Activated CD8-positive, alpha-beta T cell treated with anti-CD3 and anti-CD28 coated beads, Interleukin-2, amount 10 ng/mL, durations not matched to agents 7 days and 5 days (primary cell): Measurements from ENCODE around the gene TASP1. TPM values are rescaled to one million over a fixed set of nuclear protein-coding genes. Genes with fewer than 3 reads are reported as not detected.
"Not testable (repeated sequence)": the region's sequence is repeated elsewhere in the genome, so short reads cannot be mapped to it uniquely, and the experiment has no call there.

Experiments used
- ATAC-seq: fragments of 150-1000 bp; cut with Tn5 transposase; one replicate; pipeline ENCODE4 v1.10.0; 2021; ENCODE audit warnings: moderate library complexity
- CTCF ChIA-PET: fragments of 350-600 bp; sonication (Branson Sonifier 250); formaldehyde crosslinking; loops from one replicate; lab custom pipeline; 2021; ENCODE audit warnings: antibody characterized with exemption; lab: Charles Lee
- POLR2A ChIA-PET: fragments of 350-600 bp; sonication (Branson Sonifier 250); formaldehyde crosslinking; loops from one replicate; lab custom pipeline; 2021; ENCODE audit warnings: antibody characterized with exemption; lab: Charles Lee
- DNase-seq: peaks from one replicate; pipeline ENCODE4 v3.0.0-alpha.2; 2020
- H3K27ac Mint-ChIP-seq: one replicate; pipeline ENCODE4 v1.8.0; 2021; ENCODE audit warnings: mild to moderate bottlenecking, mixed read lengths
- H3K27me3 Mint-ChIP-seq: one replicate; pipeline ENCODE4 v1.8.0; 2021; ENCODE audit warnings: low read depth, mixed read lengths
- H3K36me3 Mint-ChIP-seq: one replicate; pipeline ENCODE4 v1.8.0; 2021; ENCODE audit warnings: low read depth, mixed read lengths
- H3K4me1 Mint-ChIP-seq: one replicate; pipeline ENCODE4 v1.8.0; 2021; ENCODE audit warnings: low read depth, mixed read lengths
- H3K4me3 Mint-ChIP-seq: one replicate; pipeline ENCODE4 v1.8.0; 2021; ENCODE audit warnings: mild to moderate bottlenecking, mixed read lengths
- H3K9me3 Mint-ChIP-seq: one replicate; pipeline ENCODE4 v1.8.0; 2022; ENCODE audit warnings: mixed read lengths; ENCODE audit not compliant: insufficient read depth
- total RNA-seq, 2 experiments: library from RNA; stranded (reverse); gene quantifications; one replicate each; pipeline ENCODE4 v1.2.3, GENCODE V29; 2021

Gene TASP1
- total RNA-seq, 2 experiments from 2014 or later, result 9.6 to 11.8 TPM

GRCh38 chr20:13380497-13381229, 258.1 kb downstream of the TASP1 start:
- H3K4me3 Mint-ChIP-seq, H3K27me3 Mint-ChIP-seq, CTCF ChIA-PET, H3K9me3 Mint-ChIP-seq, H3K36me3 Mint-ChIP-seq, H3K27ac Mint-ChIP-seq, ATAC-seq, DNase-seq, H3K4me1 Mint-ChIP-seq: not testable (repeated sequence)
- POLR2A ChIA-PET, result interaction anchor here (0.7 kb wide), 1 partner anchor 189 kb away, joined by 3 read pairs; no protein-coding TSS in a partner anchor

- no peaks in the 10 kb centered on the region for H3K27me3 Mint-ChIP-seq
- DNase-seq (no peak), ATAC-seq (no peak)
- H3K4me1 Mint-ChIP-seq, result no peaks in the 10 kb centered on the region
- ChIA-PET POLR2A (no interaction called here), CTCF (no interaction called here)
- H3K27ac Mint-ChIP-seq, result no peak overlapping the region
- H3K36me3 Mint-ChIP-seq, result no peaks in the 10 kb centered on the region
- H3K9me3 Mint-ChIP-seq, result peaks cover 3% of the 10 kb centered on the region
- no peak overlapping the region for H3K4me3 Mint-ChIP-seq
Observed at GRCh38 chr20:13373400-13373799, 265.3 kb downstream of the TASP1 start.

- Mint-ChIP-seq H3K4me1 (no peaks in the 10 kb centered on the region), H3K27ac (no peak overlapping the region), H3K36me3 (no peaks in the 10 kb centered on the region), H3K4me3 (no peak overlapping the region), H3K27me3 (no peaks in the 10 kb centered on the region), H3K9me3 (no peaks in the 10 kb centered on the region)
- DNase-seq, result no peak
- no peak for ATAC-seq
- POLR2A ChIA-PET, result no interaction called here
- CTCF ChIA-PET, result no interaction called here
Observed at GRCh38 chr20:13364278-13365170, 274.2 kb downstream of the TASP1 start.

- no peak for ATAC-seq
- DNase-seq, result no peak
- Mint-ChIP-seq H3K36me3 (no peaks in the 10 kb centered on the region), H3K4me1 (no peaks in the 10 kb centered on the region), H3K4me3 (no peak overlapping the region), H3K9me3 (no peaks in the 10 kb centered on the region), H3K27me3 (no peaks in the 10 kb centered on the region), H3K27ac (no peak overlapping the region)
- ChIA-PET CTCF (interaction anchor here (1.0 kb wide), 1 partner anchor 183 kb away, joined by 4 read pairs; no protein-coding TSS in a partner anchor), POLR2A (no interaction called here)
Observed at GRCh38 chr20:13363473-13363872, 275.3 kb downstream of the TASP1 start.

GRCh38 chr20:13362165-13362564, 276.6 kb downstream of the TASP1 start:
- H3K9me3 Mint-ChIP-seq, H3K36me3 Mint-ChIP-seq, H3K27me3 Mint-ChIP-seq, H3K27ac Mint-ChIP-seq, ATAC-seq, H3K4me3 Mint-ChIP-seq, DNase-seq, CTCF ChIA-PET, H3K4me1 Mint-ChIP-seq, POLR2A ChIA-PET: not testable (repeated sequence)

GRCh38 chr20:13358936-13359335, 279.8 kb downstream of the TASP1 start:
- H3K27ac Mint-ChIP-seq, H3K4me1 Mint-ChIP-seq, H3K36me3 Mint-ChIP-seq, H3K27me3 Mint-ChIP-seq, ATAC-seq, H3K4me3 Mint-ChIP-seq, DNase-seq, CTCF ChIA-PET, H3K9me3 Mint-ChIP-seq, POLR2A ChIA-PET: not testable (repeated sequence)

- H3K9me3 Mint-ChIP-seq, H3K36me3 Mint-ChIP-seq, CTCF ChIA-PET, ATAC-seq, H3K27ac Mint-ChIP-seq, H3K4me3 Mint-ChIP-seq, H3K4me1 Mint-ChIP-seq, H3K27me3 Mint-ChIP-seq, DNase-seq, POLR2A ChIA-PET: not testable (repeated sequence)
Observed at GRCh38 chr20:13357782-13358181, 280.9 kb downstream of the TASP1 start.

GRCh38 chr20:13356591-13356990, 282.1 kb downstream of the TASP1 start:
- Mint-ChIP-seq H3K4me1 (no peaks in the 10 kb centered on the region), H3K27ac (no peak overlapping the region), H3K27me3 (no peaks in the 10 kb centered on the region), H3K36me3 (no peaks in the 10 kb centered on the region), H3K9me3 (no peaks in the 10 kb centered on the region), H3K4me3 (no peak overlapping the region)
- CTCF ChIA-PET, result no interaction called here
- ATAC-seq (no peak), DNase-seq (no peak)
- POLR2A ChIA-PET, result no interaction called here

- CTCF ChIA-PET, result no interaction called here
- Mint-ChIP-seq H3K9me3 (no peaks in the 10 kb centered on the region), H3K36me3 (no peaks in the 10 kb centered on the region), H3K27ac (no peak overlapping the region), H3K4me1 (no peaks in the 10 kb centered on the region), H3K4me3 (no peak overlapping the region), H3K27me3 (no peaks in the 10 kb centered on the region)
- DNase-seq, result no peak
- POLR2A ChIA-PET, result no interaction called here
- no peak for ATAC-seq
Observed at GRCh38 chr20:13355941-13356486, 282.7 kb downstream of the TASP1 start.

GRCh38 chr20:13355411-13355810, 283.3 kb downstream of the TASP1 start:
- no peak for DNase-seq
- no peak overlapping the region for H3K27ac Mint-ChIP-seq
- no peak overlapping the region for H3K4me3 Mint-ChIP-seq
- POLR2A ChIA-PET, result no interaction called here
- no peaks in the 10 kb centered on the region for H3K27me3 Mint-ChIP-seq
- ATAC-seq, result no peak
- no peaks in the 10 kb centered on the region for H3K4me1 Mint-ChIP-seq
- no peaks in the 10 kb centered on the region for H3K9me3 Mint-ChIP-seq
- CTCF ChIA-PET, result no interaction called here
- H3K36me3 Mint-ChIP-seq, result no peaks in the 10 kb centered on the region

GRCh38 chr20:13353261-13353945, 285.3 kb downstream of the TASP1 start:
- Mint-ChIP-seq H3K27me3 (no peaks in the 10 kb centered on the region), H3K36me3 (no peaks in the 10 kb centered on the region), H3K4me3 (no peak overlapping the region), H3K27ac (no peak overlapping the region), H3K9me3 (no peaks in the 10 kb centered on the region), H3K4me1 (no peaks in the 10 kb centered on the region)
- POLR2A ChIA-PET, result no interaction called here
- DNase-seq, result no peak
- CTCF ChIA-PET, result interaction anchor here (0.7 kb wide), 2 partner anchors 145 to 737 kb away, joined by 3 read pairs; no protein-coding TSS in a partner anchor
- ATAC-seq, result no peak
